Testis (tissue), 2 donors: Measurements from ENCODE around the gene SYT13.

ENCODE experiments used
- POLR2A ChIP-seq: fragments of 450-650 bp; IDR thresholded peaks from one replicate; pipeline ENCODE4 v1.6.1; 2017; ENCODE audit warnings: antibody characterized with exemption, mild to moderate bottlenecking, moderate library complexity
- TF ChIP-seq, protein P1 (sequence below), 3 experiments: fragments of 450-650 bp in 2 of 3; fragments of 200-600 bp in 1 of 3; sonication (generic) in 1 of 3; IDR thresholded peaks; one replicate each; pipeline ENCODE4 v1.5.1; 2016 to 2019; ENCODE audit warnings: antibody characterized with exemption in 3 of 3, mild to moderate bottlenecking in 2 of 3, moderate library complexity in 1 of 3

DNA sequence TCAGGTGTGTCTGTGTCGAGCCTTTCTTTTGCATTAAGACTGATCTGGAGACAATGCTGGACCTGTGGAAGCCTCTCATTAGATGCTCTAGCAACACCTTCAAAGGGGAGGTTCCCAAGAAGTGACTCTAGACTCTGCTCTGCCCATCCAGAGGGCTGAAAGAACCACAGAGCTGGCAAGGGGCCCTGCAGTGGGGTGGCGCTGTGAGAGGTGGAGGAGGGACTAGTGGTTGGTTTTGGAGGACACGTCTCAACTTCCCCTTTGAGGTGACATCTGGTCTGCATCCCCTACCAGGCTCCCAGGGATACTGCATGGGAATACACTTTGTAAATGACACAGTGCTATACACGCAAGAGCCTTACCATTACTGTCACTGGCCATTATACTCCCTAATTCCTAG, 34.2 kb upstream of the SYT13 start:
- TF ChIP-seq, protein P1, sequence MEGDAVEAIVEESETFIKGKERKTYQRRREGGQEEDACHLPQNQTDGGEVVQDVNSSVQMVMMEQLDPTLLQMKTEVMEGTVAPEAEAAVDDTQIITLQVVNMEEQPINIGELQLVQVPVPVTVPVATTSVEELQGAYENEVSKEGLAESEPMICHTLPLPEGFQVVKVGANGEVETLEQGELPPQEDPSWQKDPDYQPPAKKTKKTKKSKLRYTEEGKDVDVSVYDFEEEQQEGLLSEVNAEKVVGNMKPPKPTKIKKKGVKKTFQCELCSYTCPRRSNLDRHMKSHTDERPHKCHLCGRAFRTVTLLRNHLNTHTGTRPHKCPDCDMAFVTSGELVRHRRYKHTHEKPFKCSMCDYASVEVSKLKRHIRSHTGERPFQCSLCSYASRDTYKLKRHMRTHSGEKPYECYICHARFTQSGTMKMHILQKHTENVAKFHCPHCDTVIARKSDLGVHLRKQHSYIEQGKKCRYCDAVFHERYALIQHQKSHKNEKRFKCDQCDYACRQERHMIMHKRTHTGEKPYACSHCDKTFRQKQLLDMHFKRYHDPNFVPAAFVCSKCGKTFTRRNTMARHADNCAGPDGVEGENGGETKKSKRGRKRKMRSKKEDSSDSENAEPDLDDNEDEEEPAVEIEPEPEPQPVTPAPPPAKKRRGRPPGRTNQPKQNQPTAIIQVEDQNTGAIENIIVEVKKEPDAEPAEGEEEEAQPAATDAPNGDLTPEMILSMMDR (IDR thresholded peaks at IDR 0.05), result no peak
- TF ChIP-seq POLR2A, result no peak
